Gastrocnemius medialis (tissue), 4 donors: ENCODE measurements around the gene NR1H2.

Source experiments
- CTCF ChIP-seq, 5 experiments: fragments of 450-650 bp in 3 of 5; fragments of 200-600 bp in 2 of 5; sonication (generic) in 2 of 5; IDR thresholded peaks in 4 of 5; conservative IDR thresholded peaks in 1 of 5; 1 replicate in 4 of 5; 2 replicates in 1 of 5; pipeline ENCODE4 v1.5.1; 2016 to 2019; ENCODE audit warnings: antibody characterized with exemption in 5 of 5, mild to moderate bottlenecking in 3 of 5, moderate library complexity in 3 of 5
- POLR2A ChIP-seq, 2 donors: fragments of 450-650 bp; IDR thresholded peaks; one replicate each; pipeline ENCODE4 v1.6.1; 2017; ENCODE audit warnings: antibody characterized with exemption in 2 of 2, mild to moderate bottlenecking in 2 of 2, moderate library complexity in 2 of 2

GRCh38 chr19:50383001-50383851 lies 7.0 kb downstream of the NR1H2 start:
- TF ChIP-seq CTCF (IDR thresholded peaks at IDR 0.05 in 4 of 5, conservative IDR thresholded peaks at IDR 0.05 in 1 of 5) (no peak), POLR2A (IDR thresholded peaks at IDR 0.05) (no peak)
